Thoracic aorta (tissue), 2 donors: ENCODE measurements around the gene EIF4G3. TPM values are rescaled to one million over a fixed set of nuclear protein-coding genes. Genes with fewer than 3 reads are reported as not detected.

Experiments
- ATAC-seq: fragments of 150-250 bp; one replicate; pipeline ENCODE4 v1.8.0; 2017; ENCODE audit warnings: low read depth; ENCODE audit not compliant: insufficient number of reproducible peaks, low FRiP score
- DNase-seq: peaks from one replicate; pipeline ENCODE4 v3.0.0-alpha.2; 2020; ENCODE audit warnings: low spot score
- H3K27ac ChIP-seq, 2 donors: fragments of 200-600 bp; sonication (generic); 1 replicate in 1 of 2; 2 replicates in 1 of 2; pipeline ENCODE4 v1.5.1; 2016; ENCODE audit warnings: mild to moderate bottlenecking in 2 of 2, moderate library complexity in 2 of 2
- H3K27me3 ChIP-seq: fragments of 200-600 bp; sonication (generic); replicated peaks from 2 replicates; pipeline ENCODE4 v1.6.0; 2016; ENCODE audit warnings: mild to moderate bottlenecking; ENCODE audit not compliant: insufficient read depth
- H3K36me3 ChIP-seq: fragments of 200-600 bp; sonication (generic); one replicate; pipeline ENCODE4 v1.5.1; 2016
- H3K4me1 ChIP-seq, 2 donors: fragments of 200-600 bp; sonication (generic); 1 replicate in 1 of 2; 2 replicates in 1 of 2; pipeline versions ENCODE4 v1.5.1 to v1.6.0; 2016; ENCODE audit warnings: low read depth in 2 of 2, mild to moderate bottlenecking in 1 of 2; ENCODE audit not compliant: control insufficient read depth in 1 of 2
- H3K4me3 ChIP-seq: fragments of 200-600 bp; sonication (generic); 2 replicates; pipeline ENCODE4 v1.5.1; 2016; ENCODE audit warnings: mild to moderate bottlenecking
- H3K9me3 ChIP-seq: fragments of 200-600 bp; sonication (generic); 2 replicates; pipeline ENCODE4 v1.5.1; 2016
- CTCF ChIP-seq: fragments of 200-600 bp; sonication (generic); IDR thresholded peaks from one replicate; pipeline ENCODE4 v1.5.1; 2019; ENCODE audit warnings: antibody characterized with exemption
- total RNA-seq, 2 donors: library from RNA; depleted of rRNA; stranded (reverse); fragments of >200 nt; gene quantifications; one replicate each; pipeline versions ENCODE4 v1.1.0 to v1.2.3, GENCODE V29; 2016

Gene EIF4G3
- total RNA-seq, 2 donors from 2014 or later, result 43.1 to 54.0 TPM

GRCh38 chr1:20878799-20879198 lies 297.9 kb downstream of the EIF4G3 start:
- Histone ChIP-seq H3K9me3 (no peaks in the 10 kb centered on the region), H3K4me3 (no peak overlapping the region), H3K27ac (no peak overlapping the region), H3K4me1 (no peaks in the 10 kb centered on the region), H3K27me3 (no peaks in the 10 kb centered on the region), H3K36me3 (peaks cover 5% of the 10 kb centered on the region)
- ATAC-seq (no peak), DNase-seq (no peak)
- no peak for TF ChIP-seq CTCF

GRCh38 chr1:20875198-20875973 lies 301.3 kb downstream of the EIF4G3 start:
- no peak overlapping the region for H3K4me3 ChIP-seq
- H3K27me3 ChIP-seq, result no peaks in the 10 kb centered on the region
- H3K9me3 ChIP-seq, result no peaks in the 10 kb centered on the region
- no peak for ATAC-seq
- no peak for TF ChIP-seq CTCF
- no peak overlapping the region for H3K27ac ChIP-seq
- no peaks in the 10 kb centered on the region for H3K36me3 ChIP-seq
- H3K4me1 ChIP-seq, result no peaks in the 10 kb centered on the region
- no peak for DNase-seq

GRCh38 chr1:20873311-20873710 lies 303.4 kb downstream of the EIF4G3 start:
- no peaks in the 10 kb centered on the region for H3K27me3 ChIP-seq
- no peak for TF ChIP-seq CTCF
- no peaks in the 10 kb centered on the region for H3K9me3 ChIP-seq
- ATAC-seq (no peak), DNase-seq (no peak)
- no peaks in the 10 kb centered on the region for H3K36me3 ChIP-seq
- no peak overlapping the region for H3K4me3 ChIP-seq
- H3K4me1 ChIP-seq, result no peaks in the 10 kb centered on the region
- H3K27ac ChIP-seq, result no peak overlapping the region

- no peak for ATAC-seq
- no peaks in the 10 kb centered on the region for H3K9me3 ChIP-seq
- H3K36me3 ChIP-seq, result no peaks in the 10 kb centered on the region
- no peaks in the 10 kb centered on the region for H3K4me1 ChIP-seq
- H3K27me3 ChIP-seq, result no peaks in the 10 kb centered on the region
- no peak overlapping the region for H3K4me3 ChIP-seq
- H3K27ac ChIP-seq, result no peak overlapping the region
- DNase-seq, result no peak
- no peak for TF ChIP-seq CTCF
Measured at GRCh38 chr1:20871419-20871818, 305.3 kb downstream of the EIF4G3 start.

- no peaks in the 10 kb centered on the region for H3K4me1 ChIP-seq
- no peak overlapping the region for H3K27ac ChIP-seq
- ATAC-seq (no peak), DNase-seq (no peak)
- no peak overlapping the region for H3K4me3 ChIP-seq
- no peaks in the 10 kb centered on the region for H3K36me3 ChIP-seq
- H3K27me3 ChIP-seq, result no peaks in the 10 kb centered on the region
- TF ChIP-seq CTCF, result no peak
- H3K9me3 ChIP-seq, result no peaks in the 10 kb centered on the region
Measured at GRCh38 chr1:20870718-20871117, 306.0 kb downstream of the EIF4G3 start.
